GM21786 (cell line): Measurements from ENCODE around the gene CTTN.

Source experiments
- ATAC-seq: cut with Tn5 transposase; IDR thresholded peaks from one replicate; pipeline ENCODE4 v1.9.1; 2021; ENCODE audit not compliant: unreplicated experiment

CTTN gene

GRCh38 chr11:70473873-70474690 is 75.8 kb downstream of the CTTN start:
- ATAC-seq, result no peak

- no peak for ATAC-seq
Observed at GRCh38 chr11:70474710-70475109, 76.4 kb downstream of the CTTN start.

- no peak for ATAC-seq
Observed at GRCh38 chr11:70476669-70477068, 78.3 kb downstream of the CTTN start.

GRCh38 chr11:70477176-70477575 is 78.8 kb downstream of the CTTN start:
- no peak for ATAC-seq

GRCh38 chr11:70477609-70478008 is 79.3 kb downstream of the CTTN start:
- ATAC-seq, result no peak

- no peak for ATAC-seq
Observed at GRCh38 chr11:70478166-70478890, 80.0 kb downstream of the CTTN start.

- no peak for ATAC-seq
Observed at GRCh38 chr11:70480711-70481110, 82.4 kb downstream of the CTTN start.

- ATAC-seq, result no peak
Observed at GRCh38 chr11:70481625-70482528, 83.5 kb downstream of the CTTN start.

GRCh38 chr11:70482529-70482917 is 84.2 kb downstream of the CTTN start:
- ATAC-seq, result no peak

GRCh38 chr11:70483077-70483861 is 84.9 kb downstream of the CTTN start:
- no peak for ATAC-seq

- no peak for ATAC-seq
Observed at GRCh38 chr11:70483917-70484316, 85.6 kb downstream of the CTTN start.

GRCh38 chr11:70485326-70486025 is 87.1 kb downstream of the CTTN start:
- no peak for ATAC-seq

- no peak for ATAC-seq
Observed at GRCh38 chr11:70486026-70486415, 87.7 kb downstream of the CTTN start.
